Fibroblast of mammary gland (primary cell): ENCODE results near the gene SYT7.
A peak's percentile ranks its signal among the peaks of the same experiment; 100 is the strongest.

Experiments
- DNase-seq: peaks from one replicate; pipeline ENCODE4 v3.0.0-alpha.2; 2010; ENCODE audit warnings: low read depth
- H3K4me3 ChIP-seq: 2 replicates; pipeline ENCODE4 v1.5.1; 2011; ENCODE audit warnings: low read depth, mild to moderate bottlenecking, low read length, moderate library complexity; ENCODE audit not compliant: control insufficient read depth
- CTCF ChIP-seq: conservative IDR thresholded peaks from 2 replicates; pipeline ENCODE4 v1.5.1; 2011; ENCODE audit warnings: low read depth, low read length, inconsistent platforms; ENCODE audit not compliant: control insufficient read depth, insufficient read depth

The SYT7 gene

GRCh38 chr11:61522881-61523280 is 58.0 kb downstream of the SYT7 start:
- no peak overlapping the region for H3K4me3 ChIP-seq
- DNase-seq, result no peak
- TF ChIP-seq CTCF, result no peak

GRCh38 chr11:61518032-61518795 is 62.7 kb downstream of the SYT7 start:
- TF ChIP-seq CTCF, result no peak
- DNase-seq, result no peak
- H3K4me3 ChIP-seq, result no peak overlapping the region

DNA sequence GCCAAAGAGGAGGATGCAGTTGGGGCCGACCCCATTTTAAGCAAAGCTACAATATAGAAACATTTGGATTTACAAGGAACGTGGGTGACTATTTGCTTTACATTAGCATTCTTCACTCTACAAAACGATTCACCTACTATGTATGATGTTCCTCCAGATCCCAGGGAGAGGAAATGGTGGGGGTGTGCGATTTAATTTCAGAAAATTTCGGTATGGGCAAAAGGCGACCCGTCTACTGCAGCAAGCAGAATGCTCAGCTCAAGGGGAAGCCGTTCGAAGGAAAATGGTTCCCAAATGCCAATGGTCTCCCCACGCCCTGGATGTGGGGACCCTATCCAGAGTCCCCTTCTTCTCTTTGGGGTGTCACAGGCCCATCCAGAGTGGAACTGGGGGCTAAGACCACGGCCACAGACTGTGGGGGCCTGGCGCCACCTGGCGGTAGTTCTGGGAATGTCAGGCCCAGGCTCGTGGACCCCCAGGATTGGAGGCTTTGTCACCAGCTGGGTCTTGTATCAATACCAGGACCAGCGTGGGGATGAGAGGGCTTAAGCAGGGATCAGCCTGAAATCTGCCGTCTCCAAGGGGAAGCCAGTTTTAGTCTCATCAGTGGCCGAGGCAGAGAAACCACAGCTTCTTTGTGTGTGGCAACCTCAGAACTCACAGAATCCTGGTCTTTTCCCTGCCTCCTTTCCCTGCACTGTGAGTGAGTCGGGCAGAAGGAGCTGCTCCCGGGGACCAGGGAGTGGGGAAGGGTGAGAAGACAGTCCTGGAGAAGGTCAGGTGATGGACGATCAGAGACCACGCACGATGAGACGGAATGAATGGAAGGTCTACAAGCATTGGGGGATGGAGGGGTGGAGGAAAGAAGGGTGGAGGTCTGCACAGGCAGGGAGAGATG is 64.0 kb downstream of the SYT7 start:
- H3K4me3 ChIP-seq, result no peak overlapping the region
- TF ChIP-seq CTCF, result peak; percentile 95
- peak; percentile 18 for DNase-seq

- no peak overlapping the region for H3K4me3 ChIP-seq
- TF ChIP-seq CTCF, result no peak
- DNase-seq, result no peak
These were observed 64.7 kb downstream of the SYT7 start for GRCh38 chr11:61516191-61516590.

DNA sequence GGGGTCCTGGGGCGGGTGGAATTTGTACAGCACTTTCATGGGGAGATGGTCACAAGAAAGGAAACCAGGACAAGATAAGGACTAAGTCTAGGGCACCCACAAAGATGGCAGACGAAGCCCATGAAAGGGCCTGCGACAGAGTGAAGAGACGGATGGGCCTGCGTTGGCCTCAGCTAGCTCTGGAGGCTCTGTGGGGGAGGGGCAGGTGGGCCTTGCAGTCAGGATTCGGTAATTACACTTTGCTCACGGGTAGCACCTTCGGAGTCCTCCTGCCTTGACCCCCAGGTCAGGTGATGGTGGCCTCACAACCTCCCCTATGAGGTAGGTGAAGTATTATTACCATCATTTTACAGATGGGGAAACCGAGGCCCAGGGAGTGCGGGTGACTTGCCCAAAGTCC is 65.2 kb downstream of the SYT7 start:
- no peak for DNase-seq
- H3K4me3 ChIP-seq, result no peak overlapping the region
- TF ChIP-seq CTCF, result no peak

DNA sequence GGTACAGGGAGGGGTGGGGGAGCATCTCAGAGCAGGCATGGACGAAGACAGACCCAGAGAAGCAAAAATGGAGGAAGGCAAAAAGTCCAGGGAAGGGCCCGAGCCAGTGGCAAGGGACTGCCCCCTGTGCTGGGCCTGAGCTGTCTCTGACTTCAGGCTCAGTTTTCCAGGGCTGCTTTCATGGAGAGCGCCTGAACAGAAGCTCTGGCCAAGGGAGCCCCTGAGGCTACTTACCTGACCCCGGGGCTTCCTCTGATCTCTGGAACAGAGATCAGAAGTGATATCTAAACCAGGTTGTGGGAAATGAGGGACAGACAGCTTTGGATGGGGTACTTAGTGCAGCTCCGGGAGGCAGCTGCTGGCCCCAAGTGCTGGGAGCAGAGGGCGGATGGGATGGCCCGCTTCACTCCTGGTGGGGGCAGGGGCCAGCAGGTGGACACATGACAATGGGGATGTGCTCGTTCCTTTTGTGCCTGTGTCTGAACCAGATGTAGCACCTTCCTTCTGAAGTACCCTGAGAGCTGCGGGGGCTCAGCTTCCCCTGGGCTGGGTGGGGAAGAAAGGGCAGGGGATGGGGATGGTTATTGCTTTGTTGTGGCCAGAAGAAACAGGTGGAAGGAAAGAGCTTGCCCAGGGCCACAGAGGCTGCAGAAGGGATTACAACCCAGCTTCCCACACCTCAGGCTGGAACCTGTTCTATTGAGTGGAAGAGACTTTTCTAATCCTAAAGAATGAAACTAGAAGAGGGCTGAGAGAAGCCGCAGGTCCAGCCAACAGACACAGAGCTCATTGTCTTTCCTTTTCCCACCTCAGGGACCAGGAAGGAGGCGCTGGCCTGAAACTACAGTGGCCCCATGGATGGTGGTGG is 66.6 kb downstream of the SYT7 start:
- DNase-seq, result no peak
- TF ChIP-seq CTCF, result no peak
- no peak overlapping the region for H3K4me3 ChIP-seq
